GM18526 (cell line): ENCODE data around the gene EIF5.

Experiments used
- POLR2A ChIP-seq: IDR thresholded peaks from 3 replicates; pipeline ENCODE4 v1.6.1; 2011; ENCODE audit not compliant: insufficient read length; ENCODE audit errors: extremely low read depth

EIF5 gene

GRCh38 chr14:103372017-103372416 lies 38.0 kb downstream of the EIF5 start:
- no peak for TF ChIP-seq POLR2A

GRCh38 chr14:103372552-103373304 lies 38.7 kb downstream of the EIF5 start:
- no peak for TF ChIP-seq POLR2A

- TF ChIP-seq POLR2A: no peak
Observed at GRCh38 chr14:103374121-103374520, 40.1 kb downstream of the EIF5 start.

- TF ChIP-seq POLR2A: no peak
Observed at GRCh38 chr14:103377522-103378037, 43.5 kb downstream of the EIF5 start.

- TF ChIP-seq POLR2A: no peak
Observed at GRCh38 chr14:103378038-103378854, 44.2 kb downstream of the EIF5 start.

- no peak for TF ChIP-seq POLR2A
Observed at GRCh38 chr14:103380719-103381377, 46.8 kb downstream of the EIF5 start.

GRCh38 chr14:103382376-103382775 lies 48.3 kb downstream of the EIF5 start:
- TF ChIP-seq POLR2A: no peak

- TF ChIP-seq POLR2A: no peak
Observed at GRCh38 chr14:103384450-103385151, 50.6 kb downstream of the EIF5 start.

- TF ChIP-seq POLR2A: peak; percentile 90
Observed at GRCh38 chr14:103385152-103385928, 51.3 kb downstream of the EIF5 start, which contains the start of gene MARK3. MARK3 (plus strand) TSS chr14:103385415; CDS start chr14:103386030, 615 bp downstream.

- TF ChIP-seq POLR2A: no peak
Observed at GRCh38 chr14:103385929-103386712, 52.1 kb downstream of the EIF5 start.

- TF ChIP-seq POLR2A: no peak
Observed at GRCh38 chr14:103386713-103387329, 52.8 kb downstream of the EIF5 start.

GRCh38 chr14:103388664-103389063 lies 54.6 kb downstream of the EIF5 start:
- TF ChIP-seq POLR2A: no peak

GRCh38 chr14:103390605-103391004 lies 56.6 kb downstream of the EIF5 start:
- TF ChIP-seq POLR2A: no peak
